GM18526 (cell line): ENCODE data around the gene SEMA4A.

Experiments used
- POLR2A ChIP-seq: IDR thresholded peaks from 3 replicates; pipeline ENCODE4 v1.6.1; 2011; ENCODE audit not compliant: insufficient read length; ENCODE audit errors: extremely low read depth

Gene SEMA4A

GRCh38 chr1:156196445-156196844, 43.1 kb downstream of the SEMA4A start:
- TF ChIP-seq POLR2A: no peak

- TF ChIP-seq POLR2A: no peak
These were observed 45.5 kb downstream of the SEMA4A start for GRCh38 chr1:156198831-156199349.

GRCh38 chr1:156200044-156200443, 46.7 kb downstream of the SEMA4A start:
- TF ChIP-seq POLR2A: no peak

GRCh38 chr1:156203331-156203730, 49.9 kb downstream of the SEMA4A start:
- no peak for TF ChIP-seq POLR2A

GRCh38 chr1:156204686-156205085, 51.3 kb downstream of the SEMA4A start:
- no peak for TF ChIP-seq POLR2A

GRCh38 chr1:156211243-156211642, 57.9 kb downstream of the SEMA4A start:
- no peak for TF ChIP-seq POLR2A

- no peak for TF ChIP-seq POLR2A
These were observed 58.7 kb downstream of the SEMA4A start for GRCh38 chr1:156212130-156212529.

GRCh38 chr1:156212833-156213643, 59.7 kb downstream of the SEMA4A start, which contains the start of gene PMF1:
TSS of gene PMF1 (plus strand) at chr1:156213007. CDS start at chr1:156213016, 9 bp downstream.
- peak; percentile 89 for TF ChIP-seq POLR2A

GRCh38 chr1:156213644-156213966, 60.2 kb downstream of the SEMA4A start:
- no peak for TF ChIP-seq POLR2A

GRCh38 chr1:156214024-156214748, 60.8 kb downstream of the SEMA4A start:
- no peak for TF ChIP-seq POLR2A

- no peak for TF ChIP-seq POLR2A
These were observed 64.5 kb downstream of the SEMA4A start for GRCh38 chr1:156217871-156218270.

- no peak for TF ChIP-seq POLR2A
These were observed 66.8 kb downstream of the SEMA4A start for GRCh38 chr1:156220226-156220625.

- no peak for TF ChIP-seq POLR2A
These were observed 68.8 kb downstream of the SEMA4A start for GRCh38 chr1:156221986-156222692.

- no peak for TF ChIP-seq POLR2A
These were observed 72.3 kb downstream of the SEMA4A start for GRCh38 chr1:156225677-156226014.

GRCh38 chr1:156226116-156226538, 72.7 kb downstream of the SEMA4A start:
- no peak for TF ChIP-seq POLR2A

GRCh38 chr1:156226782-156227181, 73.4 kb downstream of the SEMA4A start:
- TF ChIP-seq POLR2A: no peak
